NCI-H510A (cell line): ENCODE data around the gene RASAL1.
"Not testable (repeated sequence)": the region's sequence is repeated elsewhere in the genome, so short reads cannot be mapped to it uniquely, and the experiment has no call there.

ENCODE experiments used
- DNase-seq: peaks from one replicate; lab custom pipeline; 2025; lab: John Stamatoyannopoulos, UW

RASAL1 gene

DNA sequence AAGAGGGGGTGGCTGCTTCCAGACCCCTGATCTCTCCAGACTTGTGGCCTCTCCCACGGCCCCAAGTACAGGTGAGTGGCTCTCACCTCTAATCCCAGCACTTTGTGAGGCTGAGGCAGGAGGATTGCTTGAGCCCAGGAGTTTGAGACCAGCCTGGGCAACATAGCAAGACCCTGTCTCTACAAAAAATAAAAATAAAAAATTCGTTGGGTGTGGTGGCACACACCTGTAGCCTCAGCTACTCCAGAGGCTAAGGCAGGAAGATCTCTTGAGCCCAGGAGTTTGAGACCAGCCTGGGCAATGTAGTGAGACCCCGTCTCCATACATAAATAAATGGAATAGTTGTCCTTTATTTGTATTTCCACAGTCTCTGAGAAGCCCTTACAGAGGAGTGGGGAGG is 6.2 kb upstream of the RASAL1 start:
- DNase-seq, result not testable (repeated sequence)

DNA sequence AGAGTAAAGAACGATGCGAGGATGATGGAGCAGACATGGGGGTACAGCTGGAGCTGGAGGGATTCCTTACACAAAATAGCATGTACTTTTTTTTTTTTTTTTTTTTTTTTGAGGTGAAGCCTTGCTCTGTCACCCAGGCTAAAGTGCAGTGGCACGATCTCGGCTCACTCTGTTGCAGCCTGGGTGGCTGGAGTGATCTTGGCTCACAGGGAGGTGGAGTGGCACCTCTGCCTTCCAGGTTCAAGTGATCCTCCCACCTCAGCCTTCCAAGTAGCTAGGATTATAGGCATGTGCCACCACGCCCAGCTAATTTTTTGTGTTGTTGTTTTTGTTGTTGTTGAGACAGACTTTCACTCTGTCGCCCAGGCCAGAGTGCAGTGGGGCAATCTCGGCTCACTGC is 5.1 kb upstream of the RASAL1 start:
- no peak for DNase-seq

DNA sequence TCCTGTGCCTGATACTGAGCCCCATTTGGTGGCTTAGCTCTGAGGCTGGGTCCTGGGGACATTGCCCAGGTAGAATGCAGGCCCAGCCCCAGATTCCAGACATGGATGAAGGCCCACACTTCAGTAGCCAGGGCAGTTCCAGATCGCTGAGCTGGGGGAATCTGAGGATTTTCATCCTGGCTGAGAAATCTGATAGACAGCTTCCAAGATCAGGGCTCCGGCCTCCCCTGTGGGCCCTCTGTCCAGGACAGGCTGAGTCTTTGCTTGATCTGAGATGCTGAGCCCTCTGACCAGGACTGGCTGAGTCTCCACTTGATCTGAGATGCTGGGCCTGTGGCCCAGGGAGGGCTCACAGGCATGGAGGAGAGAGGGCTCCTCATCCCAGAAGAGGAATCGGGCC is 3.3 kb upstream of the RASAL1 start:
- DNase-seq, result no peak

DNA sequence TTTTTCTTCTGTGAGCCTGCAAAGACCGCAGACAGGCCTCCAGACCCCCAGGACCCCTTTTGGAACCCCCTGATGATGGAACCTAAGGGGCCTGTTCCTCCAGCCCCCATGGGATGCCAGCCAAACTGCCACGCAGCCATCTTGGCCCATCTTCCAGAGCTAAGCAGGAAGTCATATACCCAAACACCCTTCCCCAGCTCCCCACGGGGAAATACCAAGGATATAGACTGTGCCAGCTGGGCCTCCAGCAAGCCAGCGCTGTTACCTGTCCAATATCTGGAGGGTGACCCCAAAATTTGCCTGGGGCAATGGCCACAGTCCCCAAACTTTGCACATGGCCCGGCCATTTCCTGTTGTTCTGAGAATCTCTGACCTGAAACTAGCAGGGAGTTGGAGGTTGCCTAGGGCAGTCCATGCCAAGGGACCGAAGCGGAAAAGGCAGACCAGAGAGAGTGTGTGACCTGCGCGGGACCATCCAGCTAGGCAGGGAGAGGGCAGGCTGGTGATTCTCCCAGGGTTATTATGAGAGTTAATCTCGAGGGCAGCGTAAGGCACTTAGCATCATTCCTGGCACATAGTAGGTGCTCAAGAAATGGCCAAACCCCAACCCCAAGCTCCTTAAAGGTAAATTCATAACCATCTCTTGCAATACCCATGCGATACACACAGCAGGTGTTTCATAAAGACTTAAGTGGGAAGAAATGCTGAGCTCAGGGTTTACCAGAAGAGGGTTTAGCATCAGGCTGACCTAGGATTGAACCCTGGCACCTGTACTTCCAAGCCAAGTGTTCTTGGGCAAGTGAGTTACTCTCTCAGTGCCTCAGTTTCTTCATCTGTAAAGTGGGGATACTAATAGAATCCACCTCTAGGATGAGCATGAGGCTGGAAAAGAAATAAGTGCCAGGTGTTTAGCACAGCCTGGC is 2.6 kb upstream of the RASAL1 start:
- DNase-seq, result no peak

DNA sequence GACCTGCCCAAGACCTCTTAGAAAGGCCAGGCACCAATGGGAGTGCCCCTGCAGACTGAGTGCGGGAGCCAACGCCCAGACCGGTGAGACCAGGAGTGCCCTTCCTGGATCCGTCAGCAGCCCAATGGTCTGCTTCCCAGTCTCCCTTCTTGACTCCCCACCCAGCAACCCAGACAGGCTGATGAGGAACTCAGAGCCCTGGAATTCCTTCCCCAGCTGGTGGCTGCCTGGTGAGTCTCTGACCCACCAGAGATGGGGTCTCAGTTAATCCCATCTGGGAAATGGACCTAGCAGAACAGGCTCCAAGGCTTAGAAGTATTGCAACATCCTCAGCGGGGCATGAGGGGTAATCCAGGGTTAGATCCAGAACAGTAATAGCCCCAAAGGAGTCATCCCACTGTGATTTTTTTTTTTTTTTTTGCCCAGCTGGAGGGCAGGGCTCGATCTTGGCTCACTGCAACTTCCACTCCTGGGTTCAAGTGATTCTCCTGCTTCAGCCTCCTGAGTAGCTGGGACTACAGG is 1.5 kb upstream of the RASAL1 start:
- no peak for DNase-seq

DNA sequence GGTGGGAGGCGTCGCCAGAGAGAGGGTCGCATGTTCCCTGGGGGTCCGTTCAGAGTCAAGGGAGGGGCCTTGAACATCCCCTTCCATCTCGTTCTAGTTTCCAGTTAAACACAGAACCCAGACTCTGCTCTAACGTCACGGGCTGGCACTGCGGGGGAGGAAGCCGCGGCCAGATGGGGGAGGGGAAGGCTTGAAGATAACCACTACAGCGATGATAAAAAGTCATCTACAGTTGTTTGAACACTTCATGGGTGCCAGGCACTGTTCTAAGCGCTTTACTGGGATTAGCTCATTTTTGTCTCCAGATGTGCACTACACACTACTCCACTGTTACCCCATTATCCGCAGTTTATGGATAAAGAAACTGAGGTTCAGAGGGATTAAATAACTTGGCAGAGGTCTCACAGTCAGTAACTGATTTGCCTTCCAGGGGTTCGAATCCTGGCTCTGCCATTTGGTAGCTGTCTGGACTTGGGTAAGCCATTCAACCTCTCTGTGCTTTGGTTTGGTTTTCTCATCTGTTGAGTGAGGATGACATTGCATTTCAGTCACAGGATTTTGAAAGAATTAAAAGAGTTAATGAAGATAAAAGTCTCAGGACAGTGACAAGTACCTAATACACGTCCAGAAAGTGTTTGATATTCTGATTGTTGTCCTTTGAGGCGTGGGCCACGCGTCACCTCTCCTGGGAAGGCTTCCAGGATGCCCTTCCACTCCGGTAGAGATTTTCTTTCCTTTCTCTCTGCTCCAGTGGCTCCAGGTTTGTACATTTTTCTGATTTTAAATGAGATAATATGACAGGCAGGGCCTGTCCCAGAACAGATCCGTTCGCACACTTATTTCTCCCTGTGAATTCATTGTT is 798 bp upstream of the RASAL1 start:
- DNase-seq, result peak; percentile 47

DNA sequence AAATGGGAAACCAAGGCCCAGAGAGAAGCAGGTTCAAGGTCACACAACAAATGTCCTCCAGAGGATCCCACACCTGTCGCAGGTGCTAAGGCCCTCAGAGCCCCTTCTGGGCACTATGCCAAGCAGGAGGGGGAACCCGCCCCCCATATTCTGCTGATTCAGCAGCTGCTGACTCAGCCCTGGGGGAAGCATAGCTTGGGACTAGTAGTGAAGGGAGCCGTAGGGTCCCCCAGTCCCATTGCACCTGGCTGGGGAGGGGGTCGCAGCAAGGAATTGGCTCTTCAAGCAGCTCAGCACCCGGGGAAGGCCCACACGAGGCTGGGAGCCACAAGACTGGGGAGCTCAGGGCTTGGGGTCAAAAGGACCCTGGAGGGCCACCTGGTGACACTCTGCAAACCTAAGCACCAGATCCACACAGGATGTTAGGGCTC is 1.0 kb downstream of the RASAL1 start:
- no peak for DNase-seq

DNA sequence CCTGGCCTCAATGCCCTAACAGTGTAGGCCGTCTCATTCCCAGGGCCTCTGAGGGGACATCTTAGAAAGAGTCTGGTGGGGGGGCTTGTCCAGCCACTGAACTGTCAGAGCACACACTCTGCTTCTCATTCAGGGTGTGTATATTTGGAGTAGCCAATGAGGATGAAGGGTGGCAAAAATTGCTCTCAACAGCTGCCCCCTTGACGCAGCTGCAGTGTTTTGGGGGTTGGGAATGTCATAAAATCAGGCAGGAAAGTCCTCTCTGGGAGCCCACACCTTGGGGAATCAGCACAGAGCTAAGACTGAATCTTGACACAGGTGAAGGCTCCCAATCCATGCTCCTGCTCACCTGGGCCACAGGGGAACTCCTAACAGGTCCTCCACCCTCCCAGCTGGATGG is 1.5 kb downstream of the RASAL1 start:
- DNase-seq, result no peak

DNA sequence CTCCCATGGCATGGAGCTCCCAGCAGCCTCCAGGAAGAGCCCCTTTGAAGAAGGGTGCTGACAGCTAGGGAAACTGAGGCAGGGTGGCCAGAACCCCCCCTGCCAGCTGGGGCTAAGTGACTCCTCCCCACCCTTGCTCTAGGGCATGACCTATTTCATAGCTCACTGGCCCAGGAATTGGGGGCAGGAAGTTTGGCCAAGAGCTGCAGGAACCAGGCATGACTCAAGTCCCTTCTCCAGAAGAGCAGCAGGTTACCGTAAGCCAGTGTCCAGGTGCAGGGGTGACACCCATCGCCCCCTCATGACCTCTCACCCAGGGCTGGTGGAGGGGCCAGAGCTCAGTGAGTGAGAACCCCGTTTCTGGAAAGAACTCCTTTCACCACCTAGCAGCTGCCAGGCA is 1.9 kb downstream of the RASAL1 start:
- no peak for DNase-seq

DNA sequence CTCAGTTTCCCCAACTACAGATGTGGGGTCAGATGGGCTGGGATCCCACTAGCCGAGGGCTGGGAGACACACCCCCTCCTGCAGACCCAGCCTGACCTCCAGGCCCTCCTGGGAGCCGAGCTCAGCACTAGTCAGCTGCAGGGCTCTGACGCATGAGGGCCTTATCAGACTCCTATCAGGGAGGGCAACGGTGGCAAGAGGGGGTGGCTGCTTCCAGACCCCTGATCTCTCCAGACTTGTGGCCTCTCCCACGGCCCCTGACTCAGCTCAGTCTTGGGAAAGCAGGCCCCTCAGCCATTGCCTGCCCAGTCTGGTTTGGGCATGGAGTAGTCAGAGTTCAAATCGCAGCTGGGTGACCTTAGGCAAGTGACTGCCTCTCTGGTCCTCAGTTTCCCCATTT is 2.5 kb downstream of the RASAL1 start:
- no peak for DNase-seq

DNA sequence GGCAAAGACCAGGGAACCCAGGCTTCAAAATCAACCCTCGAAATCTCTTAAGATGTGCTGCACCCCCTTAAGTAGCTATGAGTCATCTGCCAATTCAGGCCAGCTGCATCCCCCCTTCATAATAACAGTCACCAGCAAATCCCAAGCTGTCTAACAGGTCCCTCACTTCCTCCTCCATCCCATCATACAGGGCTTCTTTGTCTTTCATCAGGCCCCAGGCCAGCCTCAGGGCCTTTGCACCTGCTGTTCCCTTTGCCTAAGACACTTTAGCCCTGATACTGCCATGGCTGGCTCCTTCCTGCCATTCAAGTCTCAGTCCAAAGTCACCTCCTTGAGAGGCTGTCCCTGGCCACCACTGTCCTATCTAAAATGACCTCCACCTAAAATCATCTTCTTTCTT is 4.0 kb downstream of the RASAL1 start:
- DNase-seq, result no peak

DNA sequence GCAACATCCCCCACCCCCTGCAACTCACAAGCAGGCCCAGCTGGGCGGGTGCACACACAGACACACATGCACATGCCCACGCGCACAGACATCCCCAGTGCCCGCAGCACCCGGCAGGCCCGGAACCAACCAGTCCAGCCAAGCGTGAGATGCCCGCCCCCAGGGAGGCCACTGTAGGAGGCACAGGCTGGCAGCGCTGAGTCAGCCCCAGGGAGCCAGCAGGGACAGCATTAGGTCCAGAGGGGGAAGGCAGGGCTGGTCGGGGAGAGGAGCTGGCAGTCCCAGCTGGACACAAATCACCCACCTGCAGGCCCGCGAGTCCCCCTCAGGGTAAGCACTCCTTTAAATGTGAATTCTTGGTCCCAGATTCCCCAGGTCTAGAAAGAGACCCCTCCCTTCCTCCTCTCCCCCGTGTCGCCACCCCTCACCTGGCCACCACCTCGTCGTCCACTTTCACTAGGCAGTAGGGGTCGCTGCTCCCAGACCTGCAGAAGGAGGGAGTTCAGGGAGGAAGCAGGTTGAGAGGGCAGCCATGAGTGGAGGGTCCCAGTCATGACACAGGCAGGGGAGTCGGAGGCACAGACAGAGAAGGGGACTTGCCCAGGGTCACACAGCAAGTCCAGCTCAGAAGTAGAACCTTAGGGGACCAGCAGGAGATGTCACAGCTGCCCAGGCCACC is 5.0 kb downstream of the RASAL1 start:
- DNase-seq, result no peak

DNA sequence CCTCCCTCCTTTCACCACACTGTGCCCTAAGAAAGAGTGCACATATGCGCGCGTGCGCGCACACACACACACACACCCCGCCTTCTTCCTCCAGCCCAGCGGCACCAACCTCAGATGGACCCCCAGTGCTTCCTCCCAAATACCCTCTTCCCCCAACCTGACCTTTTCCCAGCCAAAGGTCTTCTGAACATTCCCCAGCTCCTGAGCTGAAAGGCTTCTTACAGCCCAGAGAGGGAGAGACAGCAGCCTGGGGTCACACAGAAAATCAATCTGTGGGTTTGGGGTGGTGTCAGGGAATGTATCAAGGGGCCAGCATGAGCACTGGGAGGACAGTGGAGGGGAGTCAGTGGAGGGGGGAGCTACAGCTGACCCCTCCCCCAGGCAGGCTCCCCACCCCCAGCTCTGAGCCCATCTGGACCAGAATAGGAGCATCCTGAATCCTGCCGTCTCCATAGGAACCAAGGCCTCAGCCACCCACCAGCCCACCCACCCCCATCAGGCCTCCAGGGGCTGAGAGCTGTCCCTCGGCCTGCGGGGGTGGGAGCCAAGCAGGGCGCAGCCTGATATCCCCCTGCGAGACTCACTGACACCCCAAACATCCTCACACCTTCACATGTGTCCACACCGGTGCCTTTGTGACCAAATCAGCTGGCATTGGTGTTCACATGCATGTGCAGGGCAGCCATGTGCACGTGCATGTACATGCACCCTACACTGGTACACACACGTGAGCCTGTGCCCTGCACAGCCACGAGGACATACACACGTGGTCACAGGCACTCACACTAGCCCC is 5.7 kb downstream of the RASAL1 start:
- no peak for DNase-seq

DNA sequence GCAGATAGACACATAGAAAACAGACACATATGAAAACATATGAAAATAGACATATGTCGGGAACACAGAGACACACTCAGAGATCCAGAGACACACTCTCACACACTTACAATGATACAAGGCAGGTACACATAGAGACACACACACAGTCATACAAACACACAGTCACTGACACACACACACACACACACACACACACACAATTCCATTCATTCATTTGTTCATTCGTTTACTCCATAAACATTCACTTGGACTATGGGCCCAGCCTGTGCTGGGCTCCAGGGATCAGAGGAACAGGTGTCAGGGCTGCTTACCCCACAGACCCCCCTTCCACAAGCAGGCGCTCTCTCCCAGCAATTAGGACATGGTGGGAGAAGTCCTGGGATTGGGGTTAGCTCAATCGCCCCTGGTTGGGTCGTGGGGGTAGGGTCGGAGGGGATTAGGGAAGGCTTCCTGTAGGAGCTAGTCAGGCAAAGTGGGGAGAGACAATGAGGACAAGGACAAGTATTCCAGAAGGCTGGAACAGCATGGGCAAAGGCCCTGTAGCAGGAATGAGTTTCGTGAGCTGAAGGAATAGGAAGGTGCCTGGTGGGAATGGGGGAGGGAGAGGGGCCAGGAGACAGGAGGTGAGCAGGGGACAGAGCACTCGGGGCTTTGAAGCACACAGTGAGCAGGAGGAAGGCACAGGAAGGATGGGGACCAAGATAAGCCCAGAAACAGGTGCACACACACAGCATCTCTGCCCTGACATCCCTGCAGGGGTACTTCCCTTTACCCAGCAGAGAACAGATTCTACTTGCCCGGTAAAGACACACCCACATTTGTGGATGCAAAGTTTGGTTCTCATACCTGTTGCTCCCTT is 6.5 kb downstream of the RASAL1 start:
- no peak for DNase-seq

DNA sequence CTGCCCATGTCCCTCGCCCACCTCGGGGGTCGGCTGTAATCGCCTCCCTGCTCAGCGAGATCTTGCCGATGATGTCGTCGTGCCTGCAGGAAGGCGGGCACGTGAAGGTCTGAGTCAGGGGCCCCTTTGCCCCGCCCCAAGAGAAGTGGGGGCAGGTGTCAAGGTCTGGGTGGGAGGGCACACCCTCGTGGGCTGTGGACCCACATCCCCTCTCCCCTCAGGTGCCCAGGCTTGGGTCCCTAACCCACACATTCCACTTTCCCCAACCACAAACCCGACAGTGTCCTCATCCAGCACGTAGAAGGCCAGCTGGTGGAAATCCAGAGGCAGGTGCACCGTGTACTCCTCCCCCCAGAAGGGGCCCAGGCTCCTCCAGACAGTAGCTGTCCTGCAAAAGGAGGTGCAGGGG is 7.8 kb downstream of the RASAL1 start:
- DNase-seq, result no peak

DNA sequence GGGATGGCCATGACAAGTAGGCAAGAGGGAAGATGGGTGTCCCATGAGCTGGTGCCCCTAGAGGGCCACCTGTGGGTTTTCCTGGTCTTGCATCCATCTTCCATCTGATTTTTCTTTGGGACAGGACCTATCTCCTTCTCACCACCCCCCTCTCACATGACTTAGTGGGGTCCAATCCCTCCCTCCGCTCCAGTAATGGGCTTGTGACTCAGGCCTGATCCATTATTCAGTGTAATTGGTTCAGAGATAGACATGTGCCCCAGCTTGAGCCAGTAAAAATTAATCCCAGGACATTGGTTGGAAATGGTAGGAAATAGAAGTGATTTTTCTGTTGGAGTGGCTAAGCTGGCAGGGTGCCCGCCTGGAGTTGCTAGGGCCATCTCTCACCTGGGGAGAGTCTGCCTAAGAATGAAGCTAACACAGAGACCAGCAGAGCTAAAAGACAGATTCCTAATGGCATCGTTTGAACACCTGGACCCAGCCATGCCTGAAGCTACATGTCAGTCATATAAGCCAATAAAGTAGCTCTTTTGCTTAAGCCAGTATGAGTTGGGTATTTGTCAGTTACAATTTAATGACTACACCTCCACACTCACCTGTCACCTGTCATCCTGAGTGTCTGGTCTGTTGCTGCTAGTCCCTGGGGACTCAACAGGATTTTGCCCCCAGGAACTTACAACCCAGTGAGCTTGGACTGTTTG is 14.7 kb downstream of the RASAL1 start:
- DNase-seq, result no peak

DNA sequence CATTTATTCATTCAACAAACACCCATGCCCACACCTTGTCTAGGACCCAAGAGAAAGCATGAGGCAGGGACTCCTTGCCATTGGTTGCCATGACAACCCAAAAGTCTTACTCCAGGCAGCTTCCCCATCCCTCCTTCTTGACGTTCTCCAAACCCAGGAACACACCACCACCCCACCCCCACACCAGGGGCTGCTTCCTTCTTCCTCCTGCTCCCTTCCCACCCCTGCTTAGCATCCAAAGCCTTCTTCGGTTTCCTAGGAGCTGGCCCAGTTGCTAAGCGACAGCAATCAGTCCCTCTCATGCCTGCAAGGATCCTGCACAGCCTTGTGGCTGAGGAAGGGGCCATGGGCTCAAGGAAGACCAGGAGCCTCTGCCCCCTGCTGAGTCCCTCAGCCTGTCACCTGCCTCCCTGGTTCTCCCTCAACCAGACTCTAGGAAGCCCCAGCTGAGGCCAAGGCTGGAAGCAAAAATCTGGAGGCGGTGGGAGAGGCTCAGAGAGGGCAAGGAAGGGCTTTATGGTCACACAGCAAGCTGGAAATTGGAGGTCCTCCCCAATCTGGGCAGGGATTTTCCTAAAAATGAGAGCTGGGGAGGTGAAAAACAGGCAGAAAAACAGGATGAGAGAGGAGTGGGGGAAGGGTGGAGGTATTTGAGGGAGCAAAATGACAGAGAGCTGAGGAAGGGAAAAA is 15.4 kb downstream of the RASAL1 start:
- no peak for DNase-seq

DNA sequence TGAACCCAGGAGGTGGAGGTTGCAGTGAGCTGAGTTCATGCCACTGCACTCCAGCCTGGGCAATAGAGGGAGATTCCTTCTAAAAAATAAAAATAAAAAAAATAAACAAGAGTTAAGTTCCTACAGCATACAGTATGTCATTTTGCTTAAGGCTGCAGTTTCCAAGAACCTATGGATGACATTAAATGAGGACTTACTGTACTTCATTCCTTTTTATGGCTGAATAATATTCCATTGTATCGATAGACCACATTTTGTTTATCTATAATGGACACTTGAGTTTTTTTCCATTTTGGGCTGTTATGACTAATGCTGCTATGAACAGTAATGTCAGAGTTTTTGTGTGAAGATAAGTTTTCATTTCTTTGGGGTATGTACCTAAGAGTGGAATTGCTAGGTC is 17.4 kb downstream of the RASAL1 start:
- no peak for DNase-seq

DNA sequence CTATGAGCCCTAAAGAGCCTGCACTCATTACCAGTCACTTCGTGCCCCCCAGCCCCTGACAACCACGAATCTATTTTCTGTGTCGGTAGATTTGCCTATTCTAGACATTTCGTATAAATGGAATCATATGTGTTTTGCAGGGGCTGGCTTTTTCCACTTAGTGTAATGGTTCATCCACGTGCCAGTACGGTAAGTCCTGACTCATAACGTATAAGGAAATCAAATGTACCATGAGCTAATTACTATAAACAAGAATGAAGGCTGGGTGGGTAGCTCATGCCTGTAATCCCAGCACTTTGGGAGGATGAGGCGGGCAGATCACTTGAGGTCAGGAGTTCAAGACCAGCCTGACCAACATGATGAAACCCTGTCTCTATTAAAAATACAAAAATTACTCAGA is 17.9 kb downstream of the RASAL1 start:
- DNase-seq, result not testable (repeated sequence)
